Calu3 (cell line): ENCODE data around the gene FASTK. TPM values are rescaled to one million over a fixed set of nuclear protein-coding genes. Genes with fewer than 3 reads are reported as not detected.

Experiments used
- BruUV-seq: library from RNA; stranded (reverse); fragments of 400-500 nt; replicated peaks from 2 replicates; lab custom pipeline; 2021; lab: Mats Ljungman, UMichigan
- CTCF ChIA-PET: fragments of 300-600 bp; sonication (Branson Sonifier 250); formaldehyde crosslinking; loops from one replicate; lab custom pipeline; 2022; ENCODE audit warnings: antibody characterized with exemption; lab: Charles Lee
- DNase-seq: peaks from one replicate; pipeline ENCODE4 v3.0.0; 2022
- H3K27ac Mint-ChIP-seq: one replicate; pipeline ENCODE4 v1.8.0; 2022; ENCODE audit warnings: mixed read lengths; ENCODE audit not compliant: unreplicated experiment
- H3K27me3 Mint-ChIP-seq: one replicate; pipeline ENCODE4 v1.8.0; 2022; ENCODE audit warnings: mixed read lengths; ENCODE audit not compliant: unreplicated experiment
- H3K36me3 Mint-ChIP-seq: one replicate; pipeline ENCODE4 v1.8.0; 2022; ENCODE audit warnings: mild to moderate bottlenecking, moderate library complexity, mixed read lengths; ENCODE audit not compliant: insufficient read depth, unreplicated experiment
- H3K4me1 Mint-ChIP-seq: one replicate; pipeline ENCODE4 v1.8.0; 2022; ENCODE audit warnings: mild to moderate bottlenecking, low read depth, mixed read lengths; ENCODE audit not compliant: unreplicated experiment
- H3K4me3 Mint-ChIP-seq: one replicate; pipeline ENCODE4 v1.8.0; 2022; ENCODE audit warnings: mild to moderate bottlenecking, low read depth, moderate library complexity, mixed read lengths; ENCODE audit not compliant: unreplicated experiment
- H3K9me3 Mint-ChIP-seq: one replicate; pipeline ENCODE4 v1.8.0; 2022; ENCODE audit warnings: low read depth, mixed read lengths; ENCODE audit not compliant: unreplicated experiment
- CTCF ChIP-seq: fragments of 200-600 bp; IDR thresholded peaks from one replicate; pipeline ENCODE4 v1.8.0; 2022; ENCODE audit warnings: antibody characterized with exemption; ENCODE audit not compliant: unreplicated experiment
- intact Hi-C: fragments of 100-400 bp; cut with micrococcal nuclease; formaldehyde crosslinking; loops from one replicate; pipeline ENCODE4 v1.10.0; 2022; ENCODE audit not compliant: unreplicated experiment
- total RNA-seq: library from RNA; stranded (reverse); gene quantifications from 2 replicates; pipeline ENCODE4 v1.2.3, GENCODE V29; 2022

Gene FASTK
- total RNA-seq, 1 experiment from 2014 or later = 113 TPM

- no peaks in the 10 kb centered on the region for H3K27me3 Mint-ChIP-seq
- BruUV-seq = no TSS peak
- no peak overlapping the region for H3K27ac Mint-ChIP-seq
- H3K4me1 Mint-ChIP-seq = no peaks in the 10 kb centered on the region
- intact Hi-C loops = loop anchor here (2.0 to 5.0 kb wide), 3 partner anchors 82 to 213 kb away; partner anchors contain the start of gene ABCB8
- no peak for DNase-seq
- TF ChIP-seq CTCF = no peak
- peaks cover 9% of the 10 kb centered on the region for H3K36me3 Mint-ChIP-seq
- no peak overlapping the region for H3K4me3 Mint-ChIP-seq
- no peaks in the 10 kb centered on the region for H3K9me3 Mint-ChIP-seq
- CTCF ChIA-PET = interaction anchor here (1.1 to 1.7 kb wide), 3 partner anchors 27 to 148 kb away, joined by 3 to 5 read pairs (median 4); partner anchors contain the start of genes ABCB8 and TMUB1
Measured at GRCh38 chr7:151110236-151110940, 29.8 kb upstream of the FASTK start.

GRCh38 chr7:151109094-151110048, 28.8 kb upstream of the FASTK start:
- no peak overlapping the region for H3K4me3 Mint-ChIP-seq
- intact Hi-C loops = loop anchor here (2.0 to 5.0 kb wide), 3 partner anchors 81 to 212 kb away; partner anchors contain the start of gene ABCB8
- peaks cover 9% of the 10 kb centered on the region for H3K36me3 Mint-ChIP-seq
- H3K4me1 Mint-ChIP-seq = no peaks in the 10 kb centered on the region
- no peak for DNase-seq
- no peaks in the 10 kb centered on the region for H3K9me3 Mint-ChIP-seq
- no peak overlapping the region for H3K27ac Mint-ChIP-seq
- no peak for TF ChIP-seq CTCF
- CTCF ChIA-PET = interaction anchor here (1.7 kb wide), 1 partner anchor 81 kb away, joined by 5 read pairs; the partner anchor contains the start of gene ABCB8
- no peaks in the 10 kb centered on the region for H3K27me3 Mint-ChIP-seq
- no TSS peak for BruUV-seq

- intact Hi-C loops = no loop called here
- Mint-ChIP-seq H3K27ac (no peak overlapping the region), H3K9me3 (no peaks in the 10 kb centered on the region), H3K4me3 (no peak overlapping the region), H3K4me1 (no peaks in the 10 kb centered on the region), H3K27me3 (no peaks in the 10 kb centered on the region), H3K36me3 (no peaks in the 10 kb centered on the region)
- TF ChIP-seq CTCF = no peak
- no TSS peak for BruUV-seq
- CTCF ChIA-PET = interaction anchor here (0.6 to 0.7 kb wide), 2 partner anchors 18 to 145 kb away, joined by 4 to 6 read pairs; no protein-coding TSS in a partner anchor
- no peak for DNase-seq
Measured at GRCh38 chr7:151107882-151108281, 27.3 kb upstream of the FASTK start.

DNA sequence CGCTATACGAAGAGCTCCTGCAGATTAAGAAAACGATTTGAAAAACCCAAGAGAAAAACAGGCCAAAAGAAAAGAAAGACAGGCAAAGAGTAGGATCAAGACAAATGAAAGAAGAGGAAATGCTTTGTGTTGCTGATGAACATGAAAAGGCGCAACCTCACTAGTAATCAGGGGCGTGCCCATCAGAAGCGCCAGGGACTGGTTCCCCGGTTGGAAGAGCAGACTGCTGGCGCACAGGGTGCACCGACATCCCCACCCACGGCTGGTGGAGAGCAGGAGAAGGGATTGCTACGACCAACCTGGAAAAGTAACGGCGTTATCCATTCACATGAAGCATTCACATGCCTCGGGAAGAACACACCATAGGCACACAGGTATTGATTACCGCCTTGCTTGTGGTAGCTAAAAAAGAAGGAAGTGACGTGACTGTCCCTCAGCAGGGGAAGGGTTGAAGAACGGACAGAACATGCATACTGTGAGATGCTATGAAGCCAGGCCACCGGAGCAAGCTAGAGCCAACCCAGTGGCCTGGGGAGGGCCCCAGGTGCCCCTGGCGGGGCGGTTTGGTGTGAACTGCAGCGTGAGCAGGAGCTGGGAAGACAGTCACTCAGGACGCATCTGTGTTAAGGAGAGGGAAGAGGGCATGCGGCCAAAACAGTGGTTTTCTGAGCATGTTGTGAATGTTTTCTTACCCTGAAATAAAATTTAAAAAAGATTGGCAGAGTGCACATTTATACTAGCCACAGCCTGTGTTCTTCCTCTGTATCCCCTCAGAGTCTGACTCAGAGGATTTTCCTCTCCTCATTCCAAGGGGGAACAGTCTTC, 24.0 kb upstream of the FASTK start:
- CTCF ChIA-PET = no interaction called here
- Mint-ChIP-seq H3K4me3 (no peak overlapping the region), H3K27ac (no peak overlapping the region), H3K4me1 (no peaks in the 10 kb centered on the region), H3K9me3 (no peaks in the 10 kb centered on the region), H3K27me3 (no peaks in the 10 kb centered on the region), H3K36me3 (peaks cover 11% of the 10 kb centered on the region)
- DNase-seq = no peak
- intact Hi-C loops = no loop called here
- TF ChIP-seq CTCF = no peak
- no TSS peak for BruUV-seq
